Panc1 (cell line): ENCODE results near the gene MSANTD7. TPM values are rescaled to one million over a fixed set of nuclear protein-coding genes. Genes with fewer than 3 reads are reported as not detected.

Experiments
- ATAC-seq: fragments of 200-7000 bp; cut with Tn5 transposase; 2 replicates; pipeline ENCODE4 v1.9.1; 2020; ENCODE audit warnings: mild to moderate bottlenecking, moderate library complexity
- BruUV-seq: library from RNA; stranded (reverse); fragments of 400-500 nt; replicated peaks from 2 replicates; lab custom pipeline; 2021; lab: Mats Ljungman, UMichigan
- CTCF ChIA-PET: fragments of 300-600 bp; sonication (Branson Sonifier 250); formaldehyde crosslinking; loops from one replicate; lab custom pipeline; 2022; ENCODE audit warnings: antibody characterized with exemption; lab: Charles Lee
- POLR2A ChIA-PET: fragments of 300-600 bp; sonication (Branson Sonifier 250); formaldehyde crosslinking; loops from one replicate; lab custom pipeline; 2022; ENCODE audit warnings: antibody characterized with exemption; lab: Charles Lee
- DNase-seq: peaks from one replicate; pipeline ENCODE4 v3.0.0-alpha.2; 2010; ENCODE audit warnings: low read depth, low spot score
- H3K27ac ChIP-seq: 2 replicates; pipeline ENCODE4 v1.5.1; 2011; ENCODE audit warnings: mild to moderate bottlenecking, low read length, inconsistent platforms
- H3K27me3 ChIP-seq: fragments of 200-500 bp; sonication (Bioruptor generic); 2 replicates; pipeline ENCODE4 v1.6.0; 2014; ENCODE audit warnings: low read length, inconsistent platforms; ENCODE audit not compliant: control insufficient read depth, insufficient read depth
- H3K36me3 ChIP-seq: fragments of 200-500 bp; sonication (Bioruptor generic); 2 replicates; pipeline ENCODE4 v1.5.1; 2014; ENCODE audit warnings: inconsistent platforms, mild to moderate bottlenecking, low read length, moderate library complexity; ENCODE audit not compliant: control insufficient read depth, insufficient read depth
- H3K4me1 ChIP-seq: 2 replicates; pipeline ENCODE4 v1.5.1; 2011; ENCODE audit warnings: inconsistent platforms, mild to moderate bottlenecking, low read length, moderate library complexity; ENCODE audit not compliant: control insufficient read depth, insufficient read depth
- H3K4me3 ChIP-seq, 2 experiments: 2 replicates each; pipeline ENCODE4 v1.5.1; 2011 to 2012; ENCODE audit warnings: low read depth in 2 of 2, low read length in 2 of 2, mild to moderate bottlenecking in 2 of 2, inconsistent platforms in 1 of 2, moderate library complexity in 1 of 2
- H3K9me3 ChIP-seq: fragments of 200-500 bp; sonication (Bioruptor generic); 2 replicates; pipeline ENCODE4 v1.5.1; 2014; ENCODE audit warnings: low read depth, mild to moderate bottlenecking, inconsistent platforms, low read length, moderate library complexity; ENCODE audit not compliant: control insufficient read depth, insufficient read depth
- POLR2AphosphoS5 ChIP-seq: IDR thresholded peaks from 2 replicates; pipeline ENCODE4 v1.6.1; 2012; ENCODE audit warnings: mild to moderate bottlenecking, low read depth, low read length, moderate library complexity
- SIN3A ChIP-seq: IDR thresholded peaks from 2 replicates; pipeline ENCODE4 v1.6.1; 2012; ENCODE audit warnings: low read depth, mild to moderate bottlenecking, low read length, moderate library complexity, borderline replicate concordance; ENCODE audit not compliant: insufficient read depth
- TCF7L2 ChIP-seq: IDR thresholded peaks from 2 replicates; pipeline ENCODE4 v1.6.1; 2011; ENCODE audit warnings: mild to moderate bottlenecking, low read depth, low read length, inconsistent platforms
- in situ Hi-C: cut with HindIII; loops from 2 replicates; pipeline ENCODE4 v1.10.0; 2016; ENCODE audit warnings: low sequenced_read_pairs, low pct_unique_long_range_greater_than_20kb
- intact Hi-C: fragments of 100-400 bp; cut with micrococcal nuclease; formaldehyde crosslinking; loops from one replicate; pipeline ENCODE4 v1.10.0; 2022; ENCODE audit not compliant: unreplicated experiment
- total RNA-seq: library from RNA; stranded (reverse); gene quantifications from one replicate; pipeline ENCODE4 v1.2.1, GENCODE V29; 2021; ENCODE audit not compliant: unreplicated experiment
- TF ChIP-seq, protein P1 (sequence below): fragments of 450-650 bp; IDR thresholded peaks from 2 replicates; pipeline ENCODE4 v1.5.1; 2017; ENCODE audit warnings: mild to moderate bottlenecking
- TF ChIP-seq, protein P2 (sequence below), 2 experiments: IDR thresholded peaks; 2 replicates each; pipeline ENCODE4 v1.6.1; 2011 to 2012; ENCODE audit warnings: low read depth in 2 of 2, control low read depth in 1 of 2, low read length in 1 of 2, mild to moderate bottlenecking in 1 of 2, moderate library complexity in 1 of 2; ENCODE audit not compliant: insufficient read depth in 1 of 2

Gene MSANTD7
- total RNA-seq, 1 experiment from 2014 or later: 10.4 TPM

DNA sequence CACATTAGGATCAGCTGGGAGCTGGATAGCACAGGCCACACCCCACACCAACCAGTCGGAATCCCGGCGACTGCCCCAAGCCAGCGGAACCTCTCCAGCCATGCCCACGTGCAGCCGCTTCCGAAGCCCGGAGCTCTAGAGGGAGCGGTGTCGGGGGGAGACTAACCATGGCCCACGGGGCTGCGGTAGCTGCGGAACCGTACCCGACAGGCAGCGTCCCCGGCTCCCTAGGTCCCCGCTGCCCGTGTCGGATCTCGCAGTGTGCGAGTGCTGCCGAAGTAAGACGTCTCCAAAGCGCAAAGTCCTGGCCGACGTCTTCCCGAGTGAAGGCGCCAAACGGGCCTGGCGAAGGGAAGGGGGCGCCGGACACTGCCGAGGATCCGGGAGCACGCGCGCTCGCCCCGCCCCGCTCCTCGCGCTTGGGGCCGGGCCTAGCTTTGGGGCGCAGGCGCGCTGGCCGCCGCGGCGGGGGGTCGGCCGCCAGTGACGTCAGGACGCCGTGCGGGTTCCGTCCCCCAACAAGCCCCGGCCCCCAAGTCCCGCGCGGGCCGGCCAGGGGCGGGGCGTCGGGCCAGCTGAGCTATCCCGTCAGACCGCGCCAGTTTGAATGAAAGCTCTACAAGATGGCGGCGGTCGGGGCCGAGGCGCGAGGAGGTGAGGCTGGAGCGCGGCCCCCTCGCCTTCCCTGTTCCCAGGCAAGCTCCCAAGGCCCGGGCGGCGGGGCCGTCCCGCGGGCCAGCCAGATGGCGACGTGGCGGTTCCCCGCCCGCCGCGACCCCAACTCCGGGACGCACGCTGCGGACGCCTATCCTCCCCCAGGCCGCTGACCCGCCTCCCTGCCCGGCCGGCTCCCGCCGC lies 40.4 kb downstream of the MSANTD7 start, which contains the start of gene SUV39H2:
TSS of gene SUV39H2 (plus strand) at position 601 of the 858 bp plus-strand sequence. CDS start at position 624, 23 bp downstream.
- peak; percentile 78 for TF ChIP-seq POLR2AphosphoS5
- peak; percentile 57; the same call in 1 of the 2 replicates for TF ChIP-seq SIN3A
- no peak for TF ChIP-seq TCF7L2
- TF ChIP-seq, protein P1, sequence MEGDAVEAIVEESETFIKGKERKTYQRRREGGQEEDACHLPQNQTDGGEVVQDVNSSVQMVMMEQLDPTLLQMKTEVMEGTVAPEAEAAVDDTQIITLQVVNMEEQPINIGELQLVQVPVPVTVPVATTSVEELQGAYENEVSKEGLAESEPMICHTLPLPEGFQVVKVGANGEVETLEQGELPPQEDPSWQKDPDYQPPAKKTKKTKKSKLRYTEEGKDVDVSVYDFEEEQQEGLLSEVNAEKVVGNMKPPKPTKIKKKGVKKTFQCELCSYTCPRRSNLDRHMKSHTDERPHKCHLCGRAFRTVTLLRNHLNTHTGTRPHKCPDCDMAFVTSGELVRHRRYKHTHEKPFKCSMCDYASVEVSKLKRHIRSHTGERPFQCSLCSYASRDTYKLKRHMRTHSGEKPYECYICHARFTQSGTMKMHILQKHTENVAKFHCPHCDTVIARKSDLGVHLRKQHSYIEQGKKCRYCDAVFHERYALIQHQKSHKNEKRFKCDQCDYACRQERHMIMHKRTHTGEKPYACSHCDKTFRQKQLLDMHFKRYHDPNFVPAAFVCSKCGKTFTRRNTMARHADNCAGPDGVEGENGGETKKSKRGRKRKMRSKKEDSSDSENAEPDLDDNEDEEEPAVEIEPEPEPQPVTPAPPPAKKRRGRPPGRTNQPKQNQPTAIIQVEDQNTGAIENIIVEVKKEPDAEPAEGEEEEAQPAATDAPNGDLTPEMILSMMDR: no peak
- H3K27ac ChIP-seq: peak within 1 kb of the TSS; percentile 86
- H3K27me3 ChIP-seq: no peaks in the 10 kb centered on the region
- in situ Hi-C loops (no loop called here), intact Hi-C loops (no loop called here)
- H3K4me1 ChIP-seq: peaks cover 11% of the 10 kb centered on the region; the same call in 1 of the 2 replicates
- DNase-seq (peak; percentile 33), ATAC-seq (peak; percentile 98)
- peak within 1 kb of the TSS; percentile 84 to 86 for H3K4me3 ChIP-seq
- ChIA-PET POLR2A (interaction anchor here (0.6 kb wide), 1 partner anchor 540 kb away, joined by 6 read pairs; no protein-coding TSS in a partner anchor), CTCF (no interaction called here)
- no TSS peak for BruUV-seq
- peaks cover 2% of the 10 kb centered on the region for H3K36me3 ChIP-seq
- no peaks in the 10 kb centered on the region for H3K9me3 ChIP-seq

DNA sequence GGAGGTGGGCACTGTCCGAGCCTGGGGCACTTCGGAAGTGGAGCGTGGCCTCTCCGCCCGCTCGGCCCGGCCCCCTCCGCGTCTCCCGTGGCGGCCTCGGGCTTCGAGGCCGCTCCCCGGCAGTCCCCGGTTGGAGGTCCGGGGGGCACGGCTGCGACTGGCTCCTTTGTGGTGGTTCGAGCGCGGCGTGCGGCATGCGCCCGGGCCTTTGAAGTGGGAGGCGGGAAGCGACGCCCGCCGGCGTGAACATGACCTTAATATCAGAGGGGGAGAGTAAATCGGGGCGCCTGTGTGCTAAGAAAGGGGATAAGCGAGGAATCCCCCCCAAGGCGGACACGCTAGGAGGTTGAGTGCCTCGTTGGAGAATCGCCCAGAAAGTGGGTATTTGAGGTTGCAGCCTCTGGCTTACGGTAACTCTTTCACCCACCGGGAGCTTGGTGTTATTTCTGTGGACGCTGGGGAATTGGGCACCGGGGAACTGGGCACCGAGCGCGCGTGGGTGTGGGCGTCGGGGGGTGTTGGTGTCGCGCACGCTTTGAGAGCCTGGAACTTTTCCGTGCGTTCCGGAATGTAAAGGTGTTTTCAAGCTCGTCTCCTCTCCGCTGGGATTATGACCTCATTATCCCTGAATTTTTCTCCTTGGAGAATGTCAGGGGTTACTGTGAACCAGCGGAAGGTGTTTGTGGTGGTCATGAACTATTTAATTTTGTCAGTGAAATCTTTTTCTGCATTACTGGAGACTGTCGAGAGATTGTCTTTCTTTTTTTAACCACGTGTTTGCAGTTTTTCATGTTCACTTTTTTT lies 41.2 kb downstream of the MSANTD7 start:
- TF ChIP-seq SIN3A (no peak), POLR2AphosphoS5 (no peak), TCF7L2 (peak; percentile 93)
- TF ChIP-seq, protein P1: no peak
- TF ChIP-seq, protein P2, sequence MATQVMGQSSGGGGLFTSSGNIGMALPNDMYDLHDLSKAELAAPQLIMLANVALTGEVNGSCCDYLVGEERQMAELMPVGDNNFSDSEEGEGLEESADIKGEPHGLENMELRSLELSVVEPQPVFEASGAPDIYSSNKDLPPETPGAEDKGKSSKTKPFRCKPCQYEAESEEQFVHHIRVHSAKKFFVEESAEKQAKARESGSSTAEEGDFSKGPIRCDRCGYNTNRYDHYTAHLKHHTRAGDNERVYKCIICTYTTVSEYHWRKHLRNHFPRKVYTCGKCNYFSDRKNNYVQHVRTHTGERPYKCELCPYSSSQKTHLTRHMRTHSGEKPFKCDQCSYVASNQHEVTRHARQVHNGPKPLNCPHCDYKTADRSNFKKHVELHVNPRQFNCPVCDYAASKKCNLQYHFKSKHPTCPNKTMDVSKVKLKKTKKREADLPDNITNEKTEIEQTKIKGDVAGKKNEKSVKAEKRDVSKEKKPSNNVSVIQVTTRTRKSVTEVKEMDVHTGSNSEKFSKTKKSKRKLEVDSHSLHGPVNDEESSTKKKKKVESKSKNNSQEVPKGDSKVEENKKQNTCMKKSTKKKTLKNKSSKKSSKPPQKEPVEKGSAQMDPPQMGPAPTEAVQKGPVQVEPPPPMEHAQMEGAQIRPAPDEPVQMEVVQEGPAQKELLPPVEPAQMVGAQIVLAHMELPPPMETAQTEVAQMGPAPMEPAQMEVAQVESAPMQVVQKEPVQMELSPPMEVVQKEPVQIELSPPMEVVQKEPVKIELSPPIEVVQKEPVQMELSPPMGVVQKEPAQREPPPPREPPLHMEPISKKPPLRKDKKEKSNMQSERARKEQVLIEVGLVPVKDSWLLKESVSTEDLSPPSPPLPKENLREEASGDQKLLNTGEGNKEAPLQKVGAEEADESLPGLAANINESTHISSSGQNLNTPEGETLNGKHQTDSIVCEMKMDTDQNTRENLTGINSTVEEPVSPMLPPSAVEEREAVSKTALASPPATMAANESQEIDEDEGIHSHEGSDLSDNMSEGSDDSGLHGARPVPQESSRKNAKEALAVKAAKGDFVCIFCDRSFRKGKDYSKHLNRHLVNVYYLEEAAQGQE (IDR thresholded peaks at IDR 0.05; ENCODE audit: insufficient read depth in 1 of 2, low read depth in 2 of 2, low read length in 1 of 2): no peak
- Histone ChIP-seq H3K27ac (peak overlapping the region; percentile 68), H3K9me3 (no peaks in the 10 kb centered on the region), H3K36me3 (peaks cover 2% of the 10 kb centered on the region), H3K27me3 (no peaks in the 10 kb centered on the region), H3K4me3 (peak overlapping the region; percentile 82 to 86), H3K4me1 (peaks cover 11% of the 10 kb centered on the region; the same call in 1 of the 2 replicates)
- no TSS peak for BruUV-seq
- DNase-seq (no peak), ATAC-seq (no peak)
- in situ Hi-C loops (no loop called here), intact Hi-C loops (no loop called here)
- POLR2A ChIA-PET: interaction anchor here (0.7 to 0.9 kb wide), 2 partner anchors 12 to 391 kb away, joined by 4 to 5 read pairs; no protein-coding TSS in a partner anchor
- CTCF ChIA-PET: no interaction called here
